Stimulated activated CD4-positive, alpha-beta T cell treated with anti-CD3 and anti-CD28 coated beads, Interleukin-15, amount 100 ng/mL, for 24 hours (primary cell): Measurements from ENCODE around the gene RAB27B.
"Not testable (repeated sequence)": the region's sequence is repeated elsewhere in the genome, so short reads cannot be mapped to it uniquely, and the experiment has no call there.

Experiments used
- DNase-seq: peaks from one replicate; pipeline ENCODE4 v3.0.0-alpha.2; 2020

Gene RAB27B, protein sequence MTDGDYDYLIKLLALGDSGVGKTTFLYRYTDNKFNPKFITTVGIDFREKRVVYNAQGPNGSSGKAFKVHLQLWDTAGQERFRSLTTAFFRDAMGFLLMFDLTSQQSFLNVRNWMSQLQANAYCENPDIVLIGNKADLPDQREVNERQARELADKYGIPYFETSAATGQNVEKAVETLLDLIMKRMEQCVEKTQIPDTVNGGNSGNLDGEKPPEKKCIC

DNA sequence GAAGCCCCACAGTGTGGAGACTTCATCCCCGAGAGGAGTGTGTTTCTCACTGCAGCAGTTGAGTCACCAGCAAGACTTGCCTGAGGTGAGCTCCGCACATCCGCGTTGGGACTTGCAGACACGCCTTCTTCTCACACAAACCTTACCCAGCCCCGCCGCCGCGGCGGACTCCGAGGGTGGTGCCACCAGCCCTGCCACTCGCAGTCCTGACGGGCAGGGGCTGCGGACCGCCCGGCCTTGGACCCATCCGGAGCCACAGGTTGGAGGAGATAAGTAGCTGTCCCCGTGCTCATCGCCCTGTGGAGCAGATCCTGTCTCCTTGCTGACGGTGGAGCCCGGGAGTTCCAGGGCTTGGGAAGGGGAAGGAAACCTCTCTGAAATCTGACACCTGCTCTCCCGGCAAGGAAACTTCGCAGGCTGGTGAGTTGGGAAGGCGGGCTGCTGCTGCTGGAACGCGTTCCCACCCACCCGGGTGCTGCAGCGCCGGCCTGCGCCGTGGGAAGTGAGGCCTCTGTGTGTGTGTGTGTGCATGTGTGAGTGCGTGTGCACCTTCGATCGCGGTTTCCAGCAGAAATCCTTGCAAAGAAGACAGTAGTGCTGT, at the start of gene RAB27B:
Gene RAB27B, plus strand, starts transcription at position 197 of the 601 bp plus-strand sequence. CDS start 49,109 bp downstream, outside the sequence.
- peak; percentile 85 for DNase-seq

DNA sequence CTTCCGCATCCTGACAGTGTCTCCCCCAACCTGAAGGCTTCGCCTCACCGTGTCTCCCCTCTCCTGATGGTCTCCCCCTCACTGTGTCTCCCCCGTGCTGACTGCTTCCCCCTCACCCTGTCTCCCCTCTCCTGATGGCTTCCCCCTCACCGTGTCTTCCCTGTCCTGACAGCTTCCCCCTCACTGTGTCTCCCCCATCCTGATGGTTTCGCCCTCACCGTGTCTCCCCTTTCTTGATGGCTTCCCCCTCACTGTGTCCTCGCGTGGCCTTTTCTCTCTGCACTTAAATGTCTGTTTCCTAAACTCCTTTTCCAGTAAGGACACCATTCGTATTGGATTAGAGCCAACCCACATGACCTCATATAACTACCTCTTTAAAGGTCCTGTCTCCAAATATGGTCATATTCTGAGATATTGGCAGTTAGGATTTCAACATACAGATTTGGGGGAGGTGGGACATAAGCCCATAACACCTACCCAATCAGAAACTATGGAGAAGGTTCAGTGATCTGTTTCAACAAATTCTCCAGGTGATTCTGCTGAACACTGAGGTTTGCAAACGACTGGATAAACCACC, 47.9 kb upstream of the RAB27B start:
- DNase-seq, result no peak

DNA sequence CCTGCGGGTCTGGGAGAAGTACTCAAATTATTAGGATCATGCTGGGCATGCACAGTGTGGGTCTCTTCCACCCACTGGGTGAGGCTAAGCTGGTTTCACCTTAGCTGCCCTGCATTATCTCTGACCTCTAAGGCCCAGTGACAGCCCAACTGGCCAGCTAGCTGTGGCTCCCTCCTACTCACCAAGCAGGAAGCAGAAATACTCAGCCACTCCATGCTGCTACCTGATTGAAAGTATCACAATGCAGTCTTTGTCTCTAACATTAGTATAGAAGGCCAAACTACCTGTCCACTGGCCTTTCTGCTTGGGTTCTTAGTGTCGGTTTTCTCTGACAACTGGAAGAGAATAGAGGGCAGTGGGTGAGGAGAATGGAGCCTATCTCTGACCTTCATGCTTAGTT, 47.3 kb upstream of the RAB27B start:
- no peak for DNase-seq

DNA sequence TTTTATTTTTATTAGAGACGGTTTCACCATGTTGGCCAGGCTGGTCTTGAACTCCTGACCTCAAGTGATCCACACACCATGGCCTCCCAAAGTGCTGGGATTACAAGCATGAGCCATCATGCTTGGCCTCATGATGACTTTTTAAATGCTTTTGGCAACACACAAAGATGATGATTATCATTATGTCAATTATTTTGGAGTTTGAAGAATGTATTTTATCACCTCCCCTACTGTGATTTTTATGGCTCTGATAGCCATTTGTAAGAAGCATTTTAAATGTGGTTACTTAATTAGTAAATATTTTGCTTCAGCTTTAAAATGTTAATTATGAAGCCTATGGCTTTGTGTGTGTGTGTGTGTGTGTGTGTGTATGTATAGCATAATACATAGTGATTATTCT, 45.1 kb upstream of the RAB27B start:
- DNase-seq, result no peak

DNA sequence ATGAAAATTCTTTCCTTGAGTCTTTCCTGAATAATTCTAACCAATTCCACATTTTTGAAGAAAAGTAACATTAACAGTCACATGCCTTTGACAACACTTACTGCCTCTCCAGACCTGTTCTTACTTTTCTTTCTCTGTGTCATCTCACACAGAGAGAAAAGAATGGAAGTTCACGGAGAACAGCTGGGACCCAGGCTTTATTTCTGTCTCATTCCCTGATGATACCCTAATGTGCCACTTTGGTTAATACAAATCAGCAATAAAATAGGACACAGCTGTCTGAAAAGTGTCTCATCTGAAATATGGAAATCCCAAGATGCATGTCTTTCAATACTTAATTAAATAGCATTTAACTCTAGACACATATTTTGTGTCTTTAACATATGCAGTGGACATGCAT, 42.1 kb upstream of the RAB27B start:
- no peak for DNase-seq

DNA sequence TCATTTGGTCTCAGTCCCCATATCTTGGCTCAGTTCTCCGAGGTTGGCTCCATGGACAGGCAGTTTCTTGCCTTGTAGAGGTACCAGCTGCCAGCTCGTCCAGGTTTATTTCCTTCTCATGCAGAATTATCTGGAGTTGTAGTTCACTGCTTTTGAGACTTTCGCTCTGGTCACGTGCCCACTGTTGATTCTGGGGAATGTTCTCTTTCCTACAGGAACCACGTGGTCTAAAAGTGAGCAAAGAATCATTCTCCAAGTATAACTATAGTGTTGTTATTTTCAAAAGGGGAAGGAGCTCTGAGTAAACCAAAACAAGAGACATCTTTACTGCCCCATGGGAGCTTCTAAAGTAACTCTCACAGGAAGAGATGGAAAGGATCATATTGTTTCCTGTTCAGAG, 41.2 kb upstream of the RAB27B start:
- DNase-seq, result no peak

DNA sequence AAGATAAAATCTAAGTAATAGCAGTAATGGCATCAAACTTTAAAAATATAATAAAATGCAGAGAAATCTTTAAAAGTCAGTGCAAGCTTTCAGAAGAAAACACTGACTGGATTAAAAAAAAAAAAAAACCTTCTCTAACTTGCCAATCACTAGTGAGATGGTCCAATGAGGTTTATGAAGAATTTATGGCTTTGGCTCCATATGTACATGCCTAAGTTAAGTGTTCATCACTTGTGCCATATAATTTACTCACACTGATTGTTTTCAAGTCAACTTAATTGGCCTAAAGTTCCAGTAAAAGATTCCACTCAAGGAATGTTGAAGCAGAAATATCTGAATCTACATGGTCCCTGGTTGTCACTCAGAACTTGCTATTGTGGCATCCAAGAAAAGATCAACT, 40.7 kb upstream of the RAB27B start:
- no peak for DNase-seq

DNA sequence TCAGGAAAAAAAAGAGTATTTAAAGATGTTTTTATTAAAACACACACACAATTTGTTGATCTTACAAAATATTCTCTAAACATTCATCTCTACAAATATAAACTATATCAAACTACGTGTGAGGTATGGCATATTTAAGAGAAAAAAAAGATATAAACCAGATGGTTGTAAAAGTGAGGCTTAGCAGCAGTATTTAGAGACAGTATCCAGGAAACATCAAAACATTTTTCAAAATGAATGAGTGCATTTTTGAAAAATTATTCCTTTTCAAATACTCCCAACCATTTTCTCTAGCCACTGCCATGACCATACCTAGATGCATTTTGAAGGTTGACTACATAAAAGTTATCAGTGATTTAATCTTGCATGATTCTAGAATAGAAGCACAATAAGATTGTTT, 38.2 kb upstream of the RAB27B start:
- DNase-seq, result no peak

DNA sequence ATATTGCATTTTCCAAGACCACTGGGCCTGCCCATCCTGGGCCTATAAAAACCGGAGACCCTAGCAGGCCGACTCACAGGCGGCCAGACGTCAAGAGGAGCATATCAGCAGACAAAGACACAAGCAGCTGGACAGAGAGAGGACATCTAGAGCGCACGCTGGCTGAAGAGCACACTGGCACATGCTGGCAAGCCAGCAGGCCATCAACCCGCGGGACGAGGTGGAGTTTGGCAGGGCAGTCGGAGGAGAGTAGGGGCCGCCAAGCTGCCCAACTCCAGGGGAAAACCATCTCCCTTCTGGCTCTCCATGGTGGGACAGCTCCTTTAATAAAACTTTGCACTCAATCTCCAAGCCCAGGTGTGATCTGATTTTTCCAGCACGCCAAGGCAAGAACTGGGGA, 36.6 kb upstream of the RAB27B start:
- DNase-seq, result no peak

DNA sequence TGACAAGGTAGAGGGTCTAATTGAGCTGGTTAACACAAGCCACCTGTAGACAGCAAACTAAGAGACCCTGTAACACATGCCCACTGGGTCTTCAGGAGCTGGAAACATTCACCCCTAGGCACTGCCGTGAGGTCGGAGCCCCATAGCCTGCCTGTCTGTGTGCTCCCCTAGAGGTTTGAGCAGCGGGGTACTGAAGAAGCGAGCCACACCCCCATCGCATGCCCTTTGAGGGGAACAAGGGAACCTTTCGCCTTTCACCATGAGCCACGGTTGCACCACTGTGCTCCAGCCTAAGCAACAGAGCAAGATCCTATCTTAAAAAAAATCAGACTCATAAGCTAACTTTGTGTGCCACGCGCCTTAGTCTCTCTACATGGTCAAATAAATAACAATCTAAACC, 36.2 kb upstream of the RAB27B start:
- DNase-seq, result no peak

DNA sequence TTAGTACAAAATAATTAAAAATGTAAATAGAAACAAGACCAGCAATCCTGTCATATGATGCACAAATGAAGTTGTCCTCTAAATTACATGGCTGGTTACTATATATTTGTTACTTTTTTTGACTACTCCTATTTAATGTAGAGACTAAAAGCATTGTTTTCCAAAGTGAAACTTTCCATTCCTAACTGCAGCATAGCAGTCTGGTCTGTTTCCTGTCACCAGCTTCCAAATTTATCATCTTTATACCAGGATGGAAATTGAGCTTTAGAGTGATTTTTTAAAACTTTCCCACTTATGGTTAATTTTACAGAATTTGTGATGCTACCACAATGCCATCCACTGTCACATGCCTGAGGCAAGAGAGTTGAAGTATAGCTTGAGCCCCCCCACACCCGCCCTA, 33.5 kb upstream of the RAB27B start:
- DNase-seq, result no peak

DNA sequence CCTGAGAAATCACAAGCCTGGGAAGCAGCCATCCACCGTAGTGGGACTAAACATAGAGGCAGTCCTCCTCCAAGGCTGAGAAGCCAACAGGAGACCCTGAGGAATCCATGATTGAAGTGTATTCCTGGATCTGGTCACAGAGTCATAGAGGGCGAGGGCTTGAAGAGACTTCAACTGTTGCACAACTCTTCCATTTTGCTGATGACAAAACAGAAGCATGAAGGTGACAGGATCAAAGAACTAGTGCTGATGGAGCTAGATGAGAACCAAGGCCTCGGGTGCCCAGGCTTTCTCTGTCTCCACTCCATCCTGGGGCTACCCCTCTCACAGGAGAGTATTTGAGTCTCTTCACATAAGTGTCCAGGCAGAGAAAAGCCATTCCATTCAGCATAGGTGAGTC, 30.1 kb upstream of the RAB27B start:
- DNase-seq, result no peak

DNA sequence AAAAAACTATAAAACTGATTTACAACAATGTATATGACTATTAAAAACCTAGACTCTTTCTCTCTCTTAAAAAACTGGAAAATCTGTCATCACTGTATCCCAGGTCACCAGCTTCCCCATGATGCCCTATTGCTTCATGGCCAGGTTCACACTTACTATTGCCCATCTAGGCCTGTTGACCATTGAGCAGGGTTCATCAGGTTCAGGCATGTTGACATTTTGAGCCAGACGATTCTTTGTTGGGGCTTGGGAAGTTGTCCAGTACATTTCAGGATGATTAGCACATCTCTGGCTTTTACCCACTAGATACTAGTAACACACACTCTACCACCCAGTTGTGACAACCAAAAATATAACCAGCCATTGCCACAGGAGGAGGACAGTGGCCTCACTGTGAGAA, 26.9 kb upstream of the RAB27B start:
- no peak for DNase-seq

DNA sequence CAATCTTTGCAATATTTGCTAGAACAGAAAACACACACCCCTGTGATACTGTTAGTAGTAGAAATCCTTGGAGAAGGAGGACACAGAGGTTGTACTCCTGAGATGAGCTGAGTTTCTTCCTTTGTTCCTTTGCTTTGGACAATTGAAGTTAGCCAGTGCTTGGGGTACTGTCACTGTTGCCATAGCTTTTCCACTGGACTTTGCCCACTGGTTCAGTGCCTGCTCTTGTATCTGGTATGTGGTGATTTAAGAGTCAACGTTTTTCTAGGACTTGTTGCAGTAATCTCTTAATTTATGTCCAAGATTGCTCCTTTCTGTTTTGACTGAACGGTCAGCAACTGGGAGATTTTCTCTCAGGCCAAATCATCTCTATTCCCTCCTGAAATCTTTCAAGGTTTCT, 26.1 kb upstream of the RAB27B start:
- DNase-seq, result no peak

DNA sequence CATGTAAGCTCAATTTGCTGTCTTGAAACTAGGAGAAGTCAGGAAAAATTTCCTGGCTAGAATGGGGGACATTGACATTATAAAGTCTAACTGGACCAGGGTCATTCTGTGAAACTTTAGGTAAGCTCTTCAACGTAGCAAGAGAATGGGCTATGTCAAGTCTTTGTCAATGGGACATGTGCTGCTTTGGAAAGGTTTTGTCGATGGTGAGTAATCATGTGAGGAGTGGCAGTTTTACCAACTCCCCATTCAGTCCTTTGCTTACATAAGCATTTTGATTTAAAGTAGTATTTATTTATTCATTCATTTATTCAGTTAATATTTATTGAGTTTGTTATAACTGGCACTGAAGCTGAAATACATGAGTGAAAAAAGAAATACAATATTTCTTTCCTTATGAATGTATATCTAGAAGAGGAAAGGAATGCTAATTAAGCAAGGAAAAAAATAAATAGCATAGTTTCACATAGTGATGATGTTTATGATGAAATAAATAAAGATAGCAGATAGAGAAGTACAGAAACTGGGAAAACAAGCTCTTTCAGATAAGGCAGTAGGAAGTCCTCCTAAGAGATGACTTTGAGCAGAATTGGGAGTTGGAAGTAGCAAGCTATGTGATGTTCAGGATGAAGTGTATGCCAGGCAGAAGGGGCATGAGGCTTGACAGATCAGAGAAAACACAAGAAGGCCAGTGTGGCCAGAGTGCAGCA, 25.4 kb upstream of the RAB27B start:
- no peak for DNase-seq

DNA sequence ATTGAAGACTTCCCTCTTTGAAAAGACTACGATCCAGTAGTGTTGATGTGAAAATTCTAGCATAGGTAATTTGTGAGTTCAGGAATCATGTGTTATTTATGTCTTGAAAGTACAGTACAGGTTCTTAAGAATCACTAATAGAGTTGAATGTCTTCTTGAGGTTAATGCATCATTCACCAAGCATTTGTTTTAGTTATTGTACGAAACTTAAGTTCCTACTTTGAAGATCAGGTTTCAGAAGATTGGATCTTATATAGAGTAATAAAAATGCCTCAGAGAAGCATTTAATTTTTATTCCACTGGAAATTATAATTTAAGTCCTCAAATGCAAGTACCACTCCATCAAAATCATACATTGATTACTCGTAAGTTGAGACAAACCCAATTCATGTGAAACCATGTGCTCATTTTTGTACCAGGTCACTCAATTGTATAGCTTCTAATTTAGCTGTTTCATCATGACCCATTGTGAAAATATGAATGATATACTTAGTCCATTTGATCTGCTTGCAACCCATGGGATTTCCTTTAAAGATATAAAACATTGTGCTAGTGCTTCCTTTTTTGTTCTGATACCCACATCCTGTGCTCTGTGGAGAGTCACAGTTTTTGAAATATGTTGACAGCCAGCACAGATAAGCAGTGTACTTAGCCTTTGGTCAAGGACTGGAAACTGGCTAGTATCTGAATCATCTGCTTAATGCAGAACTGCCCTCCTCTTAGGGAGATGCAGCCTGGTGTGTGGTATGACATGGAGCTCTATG, 22.5 kb upstream of the RAB27B start:
- DNase-seq, result no peak

DNA sequence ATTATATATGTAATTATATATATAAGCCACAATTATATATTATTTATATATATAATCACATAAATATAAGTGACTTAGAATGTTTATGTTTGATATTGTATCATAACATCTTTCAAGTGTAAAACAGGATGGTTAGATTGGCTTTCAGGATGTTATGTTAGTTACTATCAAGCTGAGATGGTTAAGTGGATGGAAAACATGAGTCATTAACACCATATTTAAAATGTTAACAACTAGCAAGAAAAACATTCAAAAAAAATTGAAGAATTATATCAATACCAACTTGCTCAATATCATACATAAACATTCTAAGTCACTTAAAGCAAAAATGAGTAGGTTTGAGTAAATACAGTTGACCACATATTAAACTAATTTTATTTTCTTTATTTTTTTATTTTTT, 21.8 kb upstream of the RAB27B start:
- no peak for DNase-seq

DNA sequence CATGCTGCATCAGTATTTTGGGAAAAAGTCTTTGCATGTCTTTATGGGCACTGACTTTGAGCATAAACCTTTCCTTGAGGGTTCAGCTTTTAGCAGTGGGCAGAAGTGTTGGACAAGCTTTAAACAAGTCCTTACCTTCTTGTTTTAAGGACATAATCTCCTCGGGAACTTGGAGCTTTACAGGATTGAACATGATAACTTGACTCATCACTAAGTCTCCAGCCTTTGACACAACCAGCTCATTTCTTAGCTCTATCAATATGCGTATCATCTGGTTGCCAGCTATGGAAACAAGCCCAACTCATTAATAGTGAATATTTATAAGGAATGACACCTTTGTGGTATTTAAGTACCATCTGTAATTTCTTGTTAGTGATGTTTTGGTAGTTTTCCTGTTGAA, 21.0 kb upstream of the RAB27B start:
- no peak for DNase-seq

DNA sequence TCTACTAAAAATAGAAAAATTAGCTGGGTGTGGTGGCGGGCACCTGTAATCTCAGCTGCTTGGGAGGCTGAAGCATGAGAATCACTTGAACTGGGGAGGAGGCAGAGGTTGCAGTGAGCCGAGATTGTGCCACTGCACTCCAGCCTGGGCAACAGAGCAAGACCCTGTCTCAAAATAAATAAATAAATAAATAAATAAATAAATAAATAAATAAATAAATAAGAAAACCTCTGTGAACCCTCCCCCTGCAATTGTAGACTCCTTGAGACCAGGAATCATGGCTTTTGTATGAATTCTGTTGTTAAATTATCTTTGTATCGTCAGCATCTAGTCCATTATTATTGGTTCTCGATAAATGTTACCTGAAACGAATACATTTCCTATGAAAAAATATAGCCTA, 17.6 kb upstream of the RAB27B start:
- DNase-seq, result not testable (repeated sequence)

DNA sequence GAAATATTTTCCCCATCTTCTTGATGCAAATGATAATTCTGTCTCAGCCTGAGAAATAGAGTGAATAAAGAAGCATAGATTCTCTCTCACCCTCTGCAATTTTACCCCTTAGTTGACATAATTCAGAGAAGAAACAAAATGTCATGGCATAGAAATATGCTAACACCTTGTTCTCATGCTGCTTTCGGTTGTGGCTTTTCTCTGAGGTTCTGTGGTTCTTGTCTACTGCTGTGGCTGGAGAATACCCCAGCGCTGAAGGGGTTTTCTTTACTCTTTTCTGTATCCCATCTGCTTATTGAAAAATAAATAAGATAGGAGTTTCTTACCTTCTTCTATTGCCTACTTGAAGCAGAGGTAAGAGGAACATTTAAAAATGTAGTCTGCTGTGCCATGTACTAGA, 15.4 kb upstream of the RAB27B start:
- DNase-seq, result no peak

DNA sequence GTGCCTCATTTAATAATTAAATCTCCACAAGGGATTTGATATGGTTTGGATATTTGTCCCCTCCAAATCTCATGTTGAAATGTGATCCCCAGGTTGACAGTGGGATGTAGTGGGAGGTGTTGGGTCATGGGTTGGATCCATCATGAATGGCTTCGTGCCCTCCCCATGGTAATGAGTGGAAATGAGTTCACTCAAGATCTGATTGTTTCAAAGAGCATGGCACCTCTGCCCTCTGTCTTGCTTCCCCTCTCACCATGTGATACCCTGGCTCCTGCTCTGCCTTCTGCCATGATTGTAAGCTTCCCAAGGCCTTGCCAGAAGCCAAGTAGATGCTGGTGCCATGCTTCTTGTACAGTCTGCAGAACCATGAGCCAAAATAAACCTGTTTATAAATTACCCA, 15.0 kb upstream of the RAB27B start:
- no peak for DNase-seq

DNA sequence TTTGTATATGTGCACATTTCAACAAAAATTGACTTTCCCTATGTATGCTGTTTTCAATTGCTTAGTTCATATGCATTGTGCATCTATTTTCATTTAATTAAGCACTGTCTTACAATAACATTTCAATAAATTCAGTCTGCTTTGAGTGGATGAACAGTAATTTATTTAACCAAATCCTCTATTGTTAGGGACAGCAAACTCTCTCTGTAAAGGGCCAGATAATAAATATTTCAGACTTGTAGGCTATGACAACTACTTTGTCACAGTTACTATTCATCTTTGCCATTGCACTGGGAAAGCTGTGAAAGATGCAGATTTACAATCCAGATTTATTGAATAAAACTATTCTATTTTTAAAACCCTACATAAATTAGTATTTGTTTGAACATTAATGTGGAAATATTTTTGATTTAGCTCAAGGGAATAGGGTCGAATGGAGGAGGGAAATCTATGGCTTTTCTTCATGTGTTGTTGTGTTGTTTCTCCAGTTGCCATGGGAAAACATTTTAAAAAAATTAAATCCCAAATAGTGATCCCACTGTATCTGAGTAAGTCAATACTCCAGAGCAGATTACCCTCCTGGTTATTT, 14.2 kb upstream of the RAB27B start:
- no peak for DNase-seq

DNA sequence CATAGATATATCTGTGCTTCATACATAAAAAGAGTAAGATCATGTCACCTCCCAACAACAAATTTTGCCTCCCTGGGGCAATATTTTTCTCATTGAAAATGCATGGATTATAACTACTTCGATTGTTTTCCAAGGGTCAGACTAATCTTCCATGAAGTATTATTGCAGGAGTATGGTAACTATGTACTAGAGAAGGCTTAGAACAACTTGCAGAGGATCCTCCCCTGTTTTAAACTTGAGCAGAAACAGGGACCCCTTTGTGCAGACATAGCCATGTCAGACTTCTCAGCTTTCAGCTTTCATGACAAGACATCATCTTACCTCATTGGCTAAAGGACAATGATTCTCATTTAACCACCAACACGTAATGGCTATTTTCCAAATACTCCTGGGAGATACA, 13.2 kb upstream of the RAB27B start:
- DNase-seq, result no peak
